Globus pallidus (tissue), 1 donor: ENCODE measurements around the gene RAB27B.
"Not testable (repeated sequence)": the region's sequence is repeated elsewhere in the genome, so short reads cannot be mapped to it uniquely, and the experiment has no call there.

Experiments
- DNase-seq: peaks from one replicate; pipeline ENCODE4 v3.0.0-alpha.2; 2015; ENCODE audit warnings: low spot score

The RAB27B gene

DNA sequence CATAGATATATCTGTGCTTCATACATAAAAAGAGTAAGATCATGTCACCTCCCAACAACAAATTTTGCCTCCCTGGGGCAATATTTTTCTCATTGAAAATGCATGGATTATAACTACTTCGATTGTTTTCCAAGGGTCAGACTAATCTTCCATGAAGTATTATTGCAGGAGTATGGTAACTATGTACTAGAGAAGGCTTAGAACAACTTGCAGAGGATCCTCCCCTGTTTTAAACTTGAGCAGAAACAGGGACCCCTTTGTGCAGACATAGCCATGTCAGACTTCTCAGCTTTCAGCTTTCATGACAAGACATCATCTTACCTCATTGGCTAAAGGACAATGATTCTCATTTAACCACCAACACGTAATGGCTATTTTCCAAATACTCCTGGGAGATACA, 13.2 kb upstream of the RAB27B start:
- no peak for DNase-seq

DNA sequence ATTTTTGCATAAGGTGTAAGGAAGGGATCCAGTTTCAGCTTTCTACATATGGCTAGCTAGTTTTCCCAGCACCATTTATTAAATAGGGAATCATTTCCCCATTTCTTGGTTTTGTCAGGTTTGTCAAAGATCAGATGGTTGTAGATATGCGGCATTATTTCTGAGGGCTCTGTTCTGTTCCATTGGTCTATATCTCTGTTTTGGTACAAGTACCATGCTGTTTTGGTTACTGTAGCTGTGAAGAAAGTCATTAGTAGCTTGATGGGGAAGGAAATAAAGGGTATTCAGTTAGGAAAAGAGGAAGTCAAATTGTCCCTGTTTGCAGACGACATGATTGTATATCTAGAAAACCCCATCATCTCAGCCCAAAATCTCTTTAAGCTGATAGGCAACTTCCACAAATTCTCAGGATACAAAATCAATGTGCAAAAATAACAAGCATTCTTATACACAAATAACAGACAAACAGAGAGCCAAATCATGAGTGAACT, 7.4 kb upstream of the RAB27B start:
- not testable (repeated sequence) for DNase-seq

DNA sequence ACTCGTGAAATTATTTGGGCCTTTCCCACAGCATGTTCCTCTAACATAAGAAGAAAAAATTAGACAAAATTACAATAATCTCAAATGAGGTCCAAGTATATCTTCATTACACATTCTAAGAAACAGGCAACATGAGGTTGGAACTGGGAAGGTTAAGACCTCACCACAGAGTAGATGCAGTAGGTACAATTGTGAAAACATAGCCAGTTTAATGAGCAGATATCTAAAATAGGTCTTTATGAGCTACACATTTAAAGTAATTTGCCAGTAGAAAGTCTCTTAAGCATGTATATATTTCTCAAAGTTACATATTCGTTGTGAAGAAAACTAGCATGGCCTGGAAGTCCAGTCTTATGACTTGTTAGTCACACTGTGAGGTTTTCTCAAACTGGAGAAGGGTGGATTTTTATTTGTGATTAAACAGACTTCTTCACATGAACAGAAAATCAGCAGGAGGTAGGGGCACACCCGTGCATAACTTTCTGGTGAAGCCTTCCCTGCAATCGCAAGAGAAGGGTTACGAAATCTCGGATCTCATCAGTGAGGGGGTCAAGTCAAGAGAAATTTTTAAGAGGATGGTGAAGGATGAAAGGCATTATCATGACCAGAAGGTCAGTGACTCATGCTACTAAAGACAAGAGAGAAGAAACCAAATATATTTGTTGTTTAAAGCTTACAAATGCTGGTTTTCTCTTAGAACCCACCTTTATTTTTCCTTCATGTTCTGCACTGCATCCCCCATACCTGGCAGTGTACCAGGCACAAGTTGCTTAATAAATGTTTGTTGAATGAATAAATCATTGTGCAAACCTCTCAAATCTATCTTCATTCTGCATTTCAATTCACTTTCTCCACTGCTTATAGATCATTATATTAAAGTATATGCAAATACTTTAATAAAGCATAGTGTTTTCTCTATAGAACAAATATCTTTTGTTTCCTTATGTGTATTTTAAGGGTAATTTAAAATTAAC, 5.1 kb upstream of the RAB27B start:
- no peak for DNase-seq

DNA sequence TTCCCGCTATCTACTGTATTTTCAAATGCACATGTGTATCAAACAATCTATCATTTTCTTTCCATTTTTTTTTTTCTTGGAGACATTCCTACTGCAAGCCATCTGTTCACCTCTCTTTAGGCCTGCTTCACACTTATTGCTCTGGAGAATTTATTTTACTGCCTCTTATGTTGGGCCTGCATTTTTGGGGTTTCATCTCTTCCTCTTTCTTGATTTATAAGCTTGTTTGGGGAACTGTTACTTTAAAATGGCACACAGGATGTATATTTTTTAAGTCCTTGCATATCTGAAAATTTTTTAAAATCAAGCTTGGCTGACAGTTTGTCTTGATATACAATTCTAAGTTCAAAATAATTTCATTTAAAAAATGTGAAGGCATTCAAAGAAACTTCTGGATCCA, 3.5 kb upstream of the RAB27B start:
- DNase-seq = no peak

- no peak for DNase-seq
Measured at GRCh38 chr18:54825601-54826344, 2.5 kb upstream of the RAB27B start.

GRCh38 chr18:54828986-54829385, 709 bp downstream of the RAB27B start:
- DNase-seq = no peak

DNA sequence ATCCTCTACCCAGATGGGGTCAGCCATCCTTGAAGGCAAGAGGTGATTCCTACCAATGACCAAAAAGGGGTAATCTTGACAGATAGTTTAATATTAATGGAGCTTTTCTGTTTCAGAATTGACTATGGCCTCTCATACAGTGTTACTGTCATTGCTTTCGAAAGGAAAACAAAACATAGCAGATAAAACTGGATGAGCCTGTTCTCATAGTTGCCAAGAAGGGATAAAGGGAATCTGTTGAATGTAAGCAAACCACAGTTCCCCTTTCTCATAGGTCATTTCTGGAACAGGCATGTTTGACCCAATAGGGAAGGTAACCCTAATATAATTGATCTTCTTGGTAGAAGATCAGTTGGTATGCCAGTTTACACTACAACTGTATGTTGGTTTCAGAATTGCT, 1.6 kb downstream of the RAB27B start:
- DNase-seq = no peak

DNA sequence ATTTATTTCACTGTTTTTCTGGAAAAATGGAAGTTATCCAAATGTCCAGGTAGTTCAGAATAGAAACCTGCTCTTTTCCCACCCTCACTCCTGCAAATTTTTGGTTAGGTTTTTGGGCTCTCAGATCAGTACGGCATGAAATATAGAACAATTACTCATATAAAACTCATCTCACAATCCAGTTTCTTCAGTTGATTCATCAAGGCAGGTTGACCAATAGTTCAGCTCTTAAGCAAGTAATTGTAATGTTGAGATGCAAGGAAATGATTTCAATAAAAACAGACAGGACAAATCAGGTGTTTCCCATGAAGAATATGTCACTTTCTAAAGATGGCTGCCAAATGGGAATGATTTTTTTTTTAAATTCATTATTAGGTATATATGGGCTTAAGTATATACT, 2.0 kb downstream of the RAB27B start:
- DNase-seq = no peak

GRCh38 chr18:54830866-54831265, 2.6 kb downstream of the RAB27B start:
- DNase-seq = no peak

GRCh38 chr18:54835944-54836343, 7.7 kb downstream of the RAB27B start:
- no peak for DNase-seq

DNA sequence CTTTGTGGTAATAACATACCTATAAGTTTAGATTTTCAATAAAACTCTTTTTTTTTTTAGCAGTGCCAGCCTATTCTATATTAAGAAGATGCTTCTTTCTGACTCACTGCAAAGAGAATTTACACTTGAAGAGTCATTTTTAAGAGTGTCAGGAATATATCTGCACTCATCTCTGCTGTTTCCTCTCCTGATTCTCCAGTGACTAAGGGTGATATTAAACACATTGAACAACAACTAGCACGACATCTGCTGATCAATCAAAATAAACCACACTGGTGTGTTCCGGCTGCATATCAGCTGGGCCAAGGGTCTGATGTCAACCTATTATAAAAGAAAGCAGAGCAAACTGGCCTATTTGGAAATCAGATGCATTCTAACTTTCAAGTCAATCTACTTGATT, 15.0 kb downstream of the RAB27B start:
- no peak for DNase-seq

DNA sequence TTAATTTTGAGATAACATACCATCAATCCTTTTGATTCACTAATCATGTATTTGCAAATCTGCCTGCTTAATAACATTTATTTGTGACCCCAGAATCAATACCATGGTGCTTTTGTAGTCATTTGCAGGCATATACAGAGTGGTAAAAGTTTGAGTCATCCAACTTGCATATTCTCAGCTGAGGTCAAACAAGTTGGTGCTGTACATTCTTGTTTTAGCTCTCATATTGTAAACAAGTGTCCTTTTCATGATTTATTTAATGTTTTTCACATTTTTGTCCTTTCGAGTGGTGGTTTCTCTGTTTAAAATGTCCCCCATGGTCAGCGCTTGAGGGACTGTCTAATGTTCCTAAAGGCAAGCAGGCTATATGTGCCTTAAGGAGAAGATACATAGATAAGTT, 17.5 kb downstream of the RAB27B start:
- DNase-seq = no peak

- DNase-seq = no peak
Measured at GRCh38 chr18:54848121-54848520, 19.8 kb downstream of the RAB27B start.

- DNase-seq = no peak
Measured at GRCh38 chr18:54849683-54850082, 21.4 kb downstream of the RAB27B start.

GRCh38 chr18:54850598-54850997, 22.3 kb downstream of the RAB27B start:
- no peak for DNase-seq

DNA sequence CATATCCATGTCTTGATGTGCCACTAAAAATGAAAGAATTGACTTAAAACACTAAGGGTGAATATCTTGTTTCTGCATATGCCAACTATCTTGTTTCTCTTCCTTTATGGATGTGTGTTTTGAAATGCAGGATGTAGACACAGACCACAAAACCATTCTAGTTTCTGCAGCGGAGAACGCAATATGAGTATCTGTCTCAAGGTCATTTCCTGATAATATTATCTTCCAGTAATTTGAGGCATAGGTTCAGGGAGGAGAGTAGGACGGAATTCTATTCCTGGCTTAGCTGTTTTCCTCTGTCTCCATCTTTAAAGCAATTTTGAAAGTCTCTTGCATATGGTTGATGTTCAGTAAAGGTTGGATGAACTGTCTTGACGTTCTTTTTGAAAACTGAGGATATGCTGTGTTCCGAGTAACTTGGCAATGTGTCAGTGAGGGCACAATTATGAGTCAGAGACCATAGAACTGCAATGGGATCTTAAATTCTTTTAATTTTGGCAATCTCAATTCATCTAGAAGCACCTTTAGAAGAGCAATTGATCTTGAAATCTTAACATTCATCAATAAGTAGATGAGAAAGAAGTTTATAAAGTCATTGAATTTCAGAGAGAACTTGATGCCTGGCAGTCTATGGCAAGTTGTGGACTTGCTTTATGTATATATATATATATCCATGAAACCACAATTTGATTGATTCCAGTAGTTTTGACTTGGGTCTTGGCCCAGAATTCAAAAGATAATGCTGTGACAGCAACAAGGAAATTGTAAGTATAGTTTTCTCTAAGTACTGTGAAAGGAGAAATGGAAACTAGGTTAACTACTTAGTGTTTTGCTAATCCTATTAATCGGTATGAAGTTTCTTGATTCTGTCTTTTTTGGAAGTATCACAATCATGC, 24.8 kb downstream of the RAB27B start:
- DNase-seq = no peak

DNA sequence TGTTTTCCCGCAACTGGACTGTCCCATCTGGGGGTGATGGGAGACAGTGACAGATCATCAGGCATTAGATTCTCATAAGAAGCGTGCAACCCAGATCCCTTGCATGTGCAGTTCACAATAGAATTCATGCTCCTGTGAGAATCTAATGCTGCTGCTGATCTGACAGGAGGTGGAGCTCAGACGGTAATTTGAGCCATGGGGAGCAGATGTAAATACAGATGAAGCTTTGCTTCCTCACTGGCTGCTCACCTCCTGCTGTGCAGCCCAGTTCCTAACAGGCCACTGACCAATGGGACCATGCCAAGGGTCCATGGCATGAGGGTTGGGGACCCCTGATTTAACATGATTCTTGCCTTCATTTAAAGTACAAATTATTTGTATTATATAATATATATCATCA, 26.8 kb downstream of the RAB27B start:
- not testable (repeated sequence) for DNase-seq

GRCh38 chr18:54856105-54856646, 27.9 kb downstream of the RAB27B start:
- DNase-seq = no peak

DNA sequence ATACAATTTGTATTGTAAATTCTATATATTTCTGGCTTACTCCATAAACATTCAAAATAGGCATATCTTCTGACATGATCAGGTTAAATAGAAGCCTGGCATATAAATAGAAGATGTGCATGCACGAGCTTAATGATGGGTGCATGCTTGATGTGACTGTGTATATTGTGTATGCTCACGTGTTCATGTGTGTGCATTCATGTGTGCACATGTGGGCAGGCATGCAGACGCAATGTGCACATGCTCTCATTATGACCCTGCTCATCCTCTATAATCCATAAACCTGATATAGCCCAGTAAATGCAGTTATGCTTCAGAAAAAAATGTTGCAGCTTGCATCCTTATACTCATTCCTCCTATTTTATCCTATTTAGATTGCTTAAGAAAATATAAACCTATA, 29.2 kb downstream of the RAB27B start:
- no peak for DNase-seq

- no peak for DNase-seq
Measured at GRCh38 chr18:54859667-54860421, 31.6 kb downstream of the RAB27B start.

DNA sequence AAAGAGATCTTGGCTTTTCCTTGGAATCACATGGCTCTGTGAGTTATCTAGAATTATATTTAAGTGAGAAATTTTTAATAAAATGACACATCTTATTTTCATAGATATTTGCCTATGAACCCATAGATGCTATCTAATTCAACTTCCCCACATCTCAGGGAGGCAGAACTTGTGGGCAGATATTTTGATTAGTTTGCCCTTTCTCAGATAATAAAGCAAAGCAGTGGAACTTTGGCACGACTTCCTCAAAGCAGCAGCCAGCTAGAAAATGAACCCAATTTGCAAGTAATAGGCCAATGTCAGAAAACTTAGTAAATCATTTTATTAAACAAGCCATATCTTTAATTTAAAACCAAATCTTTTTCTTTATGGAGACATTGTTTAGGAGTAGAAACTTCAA, 32.7 kb downstream of the RAB27B start:
- no peak for DNase-seq
